ENCODE data around the gene NF2.

The NF2 gene

GRCh38 chr22:29642694-29643093, 39.3 kb downstream of the NF2 start:
- no peak for DNase-seq (ENCODE audit: low read depth)
- TF ChIP-seq POLR2A (IDR thresholded peaks at IDR 0.05; ENCODE audit: extremely low read depth, insufficient read length) (no peak), CTCF (IDR thresholded peaks at IDR 0.05; ENCODE audit: low read depth, low read length) (no peak), MYC (IDR thresholded peaks at IDR 0.05; ENCODE audit: low read depth, low read length) (no peak), MAX (IDR thresholded peaks at IDR 0.05; ENCODE audit: low read depth, low read length) (no peak)
- no peak overlapping the region for H3K4me3 ChIP-seq (ENCODE audit: low read depth, low read length)

GRCh38 chr22:29647954-29648737, 44.7 kb downstream of the NF2 start:
- no peak for DNase-seq (ENCODE audit: low read depth)
- H3K4me3 ChIP-seq (ENCODE audit: low read depth, low read length) = no peak overlapping the region
- TF ChIP-seq MAX (IDR thresholded peaks at IDR 0.05; ENCODE audit: low read depth, low read length) = no peak
- no peak for TF ChIP-seq POLR2A (IDR thresholded peaks at IDR 0.05; ENCODE audit: extremely low read depth, insufficient read length)
- no peak for TF ChIP-seq MYC (IDR thresholded peaks at IDR 0.05; ENCODE audit: low read depth, low read length)
- TF ChIP-seq CTCF (IDR thresholded peaks at IDR 0.05; ENCODE audit: low read depth, low read length) = no peak

GRCh38 chr22:29650370-29650769, 46.9 kb downstream of the NF2 start:
- TF ChIP-seq MAX (IDR thresholded peaks at IDR 0.05; ENCODE audit: low read depth, low read length) (no peak), MYC (IDR thresholded peaks at IDR 0.05; ENCODE audit: low read depth, low read length) (no peak), CTCF (IDR thresholded peaks at IDR 0.05; ENCODE audit: low read depth, low read length) (no peak), POLR2A (IDR thresholded peaks at IDR 0.05; ENCODE audit: extremely low read depth, insufficient read length) (no peak)
- DNase-seq (ENCODE audit: low read depth) = no peak
- H3K4me3 ChIP-seq (ENCODE audit: low read depth, low read length) = no peak overlapping the region

- no peak for TF ChIP-seq POLR2A (IDR thresholded peaks at IDR 0.05; ENCODE audit: extremely low read depth, insufficient read length)
- TF ChIP-seq MAX (IDR thresholded peaks at IDR 0.05; ENCODE audit: low read depth, low read length) = no peak
- TF ChIP-seq MYC (IDR thresholded peaks at IDR 0.05; ENCODE audit: low read depth, low read length) = no peak
- no peak for TF ChIP-seq CTCF (IDR thresholded peaks at IDR 0.05; ENCODE audit: low read depth, low read length)
- no peak overlapping the region for H3K4me3 ChIP-seq (ENCODE audit: low read depth, low read length)
- DNase-seq (ENCODE audit: low read depth) = no peak
Measured at GRCh38 chr22:29651652-29652051, 48.2 kb downstream of the NF2 start.

GRCh38 chr22:29654420-29654819, 51.0 kb downstream of the NF2 start:
- no peak overlapping the region for H3K4me3 ChIP-seq (ENCODE audit: low read depth, low read length)
- DNase-seq (ENCODE audit: low read depth) = no peak
- TF ChIP-seq CTCF (IDR thresholded peaks at IDR 0.05; ENCODE audit: low read depth, low read length) = no peak
- no peak for TF ChIP-seq POLR2A (IDR thresholded peaks at IDR 0.05; ENCODE audit: extremely low read depth, insufficient read length)
- TF ChIP-seq MYC (IDR thresholded peaks at IDR 0.05; ENCODE audit: low read depth, low read length) = no peak
- no peak for TF ChIP-seq MAX (IDR thresholded peaks at IDR 0.05; ENCODE audit: low read depth, low read length)

Measured in NB4 (cell line).